Astrocyte (in vitro differentiated cells and primary cell): Measurements from ENCODE around the gene NAA10.

Experiments
- EZH2 ChIP-seq: IDR thresholded peaks from 2 replicates; pipeline ENCODE4 v1.6.1; 2012; ENCODE audit warnings: mild to moderate bottlenecking, low read length, inconsistent platforms; ENCODE audit not compliant: insufficient read depth
- TF ChIP-seq, protein P1 (sequence below): IDR thresholded peaks from 2 replicates; pipeline ENCODE4 v1.5.1; 2011; ENCODE audit warnings: low read depth, mild to moderate bottlenecking, inconsistent platforms, low read length, moderate library complexity; ENCODE audit not compliant: insufficient read depth

DNA sequence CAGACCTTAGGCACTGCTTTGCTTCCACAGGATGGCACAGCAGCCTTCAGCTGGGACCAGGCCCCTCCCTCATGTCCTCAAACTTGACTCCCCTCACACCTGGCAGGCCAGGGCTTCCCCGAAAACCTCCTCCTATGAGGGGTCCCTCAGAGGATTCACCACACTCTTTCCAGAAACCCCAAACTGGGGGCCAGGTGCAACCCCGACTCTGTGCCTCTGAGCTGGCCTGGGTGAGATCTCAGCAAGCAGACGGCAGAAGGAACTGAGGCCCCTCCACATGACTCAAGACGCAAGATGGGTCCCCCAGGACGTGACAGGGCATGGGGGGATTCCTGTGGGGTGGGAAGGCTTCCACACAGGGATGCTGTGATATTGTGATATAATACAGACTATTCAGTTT is 30.6 kb upstream of the NAA10 start:
- TF ChIP-seq, protein P1, sequence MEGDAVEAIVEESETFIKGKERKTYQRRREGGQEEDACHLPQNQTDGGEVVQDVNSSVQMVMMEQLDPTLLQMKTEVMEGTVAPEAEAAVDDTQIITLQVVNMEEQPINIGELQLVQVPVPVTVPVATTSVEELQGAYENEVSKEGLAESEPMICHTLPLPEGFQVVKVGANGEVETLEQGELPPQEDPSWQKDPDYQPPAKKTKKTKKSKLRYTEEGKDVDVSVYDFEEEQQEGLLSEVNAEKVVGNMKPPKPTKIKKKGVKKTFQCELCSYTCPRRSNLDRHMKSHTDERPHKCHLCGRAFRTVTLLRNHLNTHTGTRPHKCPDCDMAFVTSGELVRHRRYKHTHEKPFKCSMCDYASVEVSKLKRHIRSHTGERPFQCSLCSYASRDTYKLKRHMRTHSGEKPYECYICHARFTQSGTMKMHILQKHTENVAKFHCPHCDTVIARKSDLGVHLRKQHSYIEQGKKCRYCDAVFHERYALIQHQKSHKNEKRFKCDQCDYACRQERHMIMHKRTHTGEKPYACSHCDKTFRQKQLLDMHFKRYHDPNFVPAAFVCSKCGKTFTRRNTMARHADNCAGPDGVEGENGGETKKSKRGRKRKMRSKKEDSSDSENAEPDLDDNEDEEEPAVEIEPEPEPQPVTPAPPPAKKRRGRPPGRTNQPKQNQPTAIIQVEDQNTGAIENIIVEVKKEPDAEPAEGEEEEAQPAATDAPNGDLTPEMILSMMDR, result no peak
- no peak for TF ChIP-seq EZH2
